MM.1S (cell line): ENCODE data around the gene ASPHD1.

Experiments used
- EZH2 ChIP-seq: fragments of 300-600 bp; sonication (generic); optimal IDR thresholded peaks from 2 replicates; pipeline ENCODE3; 2017; ENCODE audit warnings: low read depth, mild to moderate bottlenecking, antibody characterized with exemption, low read length, mixed read lengths
- EZH2phosphoT487 ChIP-seq: fragments of 300-600 bp; sonication (generic); IDR thresholded peaks from 2 replicates; pipeline ENCODE4 v1.6.1; 2018; ENCODE audit warnings: antibody characterized with exemption, low read length
- TF ChIP-seq, protein P1 (sequence below): fragments of 300-600 bp; sonication (generic); IDR thresholded peaks from 2 replicates; pipeline ENCODE4 v1.5.1; 2016; ENCODE audit warnings: antibody characterized with exemption, low read length, mixed read lengths

- no peak for TF ChIP-seq EZH2phosphoT487
- TF ChIP-seq, protein P1, sequence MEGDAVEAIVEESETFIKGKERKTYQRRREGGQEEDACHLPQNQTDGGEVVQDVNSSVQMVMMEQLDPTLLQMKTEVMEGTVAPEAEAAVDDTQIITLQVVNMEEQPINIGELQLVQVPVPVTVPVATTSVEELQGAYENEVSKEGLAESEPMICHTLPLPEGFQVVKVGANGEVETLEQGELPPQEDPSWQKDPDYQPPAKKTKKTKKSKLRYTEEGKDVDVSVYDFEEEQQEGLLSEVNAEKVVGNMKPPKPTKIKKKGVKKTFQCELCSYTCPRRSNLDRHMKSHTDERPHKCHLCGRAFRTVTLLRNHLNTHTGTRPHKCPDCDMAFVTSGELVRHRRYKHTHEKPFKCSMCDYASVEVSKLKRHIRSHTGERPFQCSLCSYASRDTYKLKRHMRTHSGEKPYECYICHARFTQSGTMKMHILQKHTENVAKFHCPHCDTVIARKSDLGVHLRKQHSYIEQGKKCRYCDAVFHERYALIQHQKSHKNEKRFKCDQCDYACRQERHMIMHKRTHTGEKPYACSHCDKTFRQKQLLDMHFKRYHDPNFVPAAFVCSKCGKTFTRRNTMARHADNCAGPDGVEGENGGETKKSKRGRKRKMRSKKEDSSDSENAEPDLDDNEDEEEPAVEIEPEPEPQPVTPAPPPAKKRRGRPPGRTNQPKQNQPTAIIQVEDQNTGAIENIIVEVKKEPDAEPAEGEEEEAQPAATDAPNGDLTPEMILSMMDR, result no peak
- no peak for TF ChIP-seq EZH2
Measured at GRCh38 chr16:29909391-29909790, 9.1 kb downstream of the ASPHD1 start.
